Memory B cell (primary cell): ENCODE results near the gene TNS3.

Experiments used
- ATAC-seq: fragments of 150-1000 bp; cut with Tn5 transposase; 2 replicates; pipeline ENCODE4 v1.10.0; 2021; ENCODE audit warnings: low read depth, mild to moderate bottlenecking, moderate library complexity
- DNase-seq, 2 donors: peaks; one replicate each; pipeline ENCODE4 v3.0.0; 2022; ENCODE audit warnings: low spot score in 2 of 2
- H3K27ac Mint-ChIP-seq: one replicate; pipeline ENCODE4 v1.8.0; 2022; ENCODE audit warnings: mild to moderate bottlenecking, moderate library complexity, mixed read lengths
- H3K27me3 Mint-ChIP-seq: one replicate; pipeline ENCODE4 v1.8.0; 2022; ENCODE audit warnings: mixed read lengths
- H3K36me3 Mint-ChIP-seq: one replicate; pipeline ENCODE4 v1.8.0; 2022; ENCODE audit warnings: mild to moderate bottlenecking, mixed read lengths
- H3K4me1 Mint-ChIP-seq: one replicate; pipeline ENCODE4 v1.8.0; 2022; ENCODE audit warnings: mixed read lengths
- H3K4me3 Mint-ChIP-seq: one replicate; pipeline ENCODE4 v1.8.0; 2022; ENCODE audit warnings: mild to moderate bottlenecking, moderate library complexity, mixed read lengths
- H3K9me3 Mint-ChIP-seq: one replicate; pipeline ENCODE4 v1.8.0; 2022; ENCODE audit warnings: mixed read lengths

The TNS3 gene

DNA sequence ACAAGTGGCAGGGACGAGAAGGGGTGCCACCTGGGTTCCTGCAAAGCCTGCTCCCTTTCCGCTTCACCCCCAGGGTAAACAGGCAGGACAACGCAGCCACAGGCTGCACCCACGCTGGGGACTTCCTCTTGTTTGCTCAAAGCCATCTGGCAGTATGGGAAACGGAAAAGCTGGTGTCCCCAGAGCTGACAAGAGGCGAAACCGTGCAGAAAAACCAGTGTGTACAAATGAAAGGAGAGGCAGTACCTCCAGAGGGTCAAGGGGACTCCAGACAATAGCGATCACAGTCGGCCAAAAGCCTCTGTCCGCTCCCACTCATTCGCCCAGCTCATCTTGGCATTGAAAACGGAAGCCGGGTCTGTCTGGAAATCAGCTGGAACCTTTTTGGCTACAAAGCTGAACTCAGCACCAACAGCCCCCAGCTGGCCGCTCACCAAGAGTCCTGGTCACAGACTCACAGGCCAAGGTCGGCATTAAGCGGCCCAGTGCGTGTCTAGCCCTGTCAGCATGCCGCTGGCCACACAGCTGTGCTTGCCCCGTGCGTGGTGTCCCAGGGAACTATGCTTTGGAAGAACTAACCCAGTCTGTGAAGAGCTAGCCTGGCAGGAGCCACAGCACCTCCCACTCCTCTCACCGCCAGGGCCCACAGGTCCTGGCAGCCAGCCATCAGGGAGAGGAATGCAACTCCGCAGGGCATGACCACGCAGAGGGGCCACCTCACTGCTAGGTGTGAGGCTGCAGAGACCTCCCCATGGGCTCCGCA lies 10.4 kb downstream of the TNS3 start:
- H3K27me3 Mint-ChIP-seq, result no peaks in the 10 kb centered on the region
- ATAC-seq (peak; percentile 28), DNase-seq (no peak)
- no peaks in the 10 kb centered on the region for H3K9me3 Mint-ChIP-seq
- H3K27ac Mint-ChIP-seq, result peak overlapping the region; percentile 81
- H3K4me1 Mint-ChIP-seq, result peaks cover 52% of the 10 kb centered on the region
- H3K4me3 Mint-ChIP-seq, result peak overlapping the region; percentile 62
- H3K36me3 Mint-ChIP-seq, result peaks cover 10% of the 10 kb centered on the region

DNA sequence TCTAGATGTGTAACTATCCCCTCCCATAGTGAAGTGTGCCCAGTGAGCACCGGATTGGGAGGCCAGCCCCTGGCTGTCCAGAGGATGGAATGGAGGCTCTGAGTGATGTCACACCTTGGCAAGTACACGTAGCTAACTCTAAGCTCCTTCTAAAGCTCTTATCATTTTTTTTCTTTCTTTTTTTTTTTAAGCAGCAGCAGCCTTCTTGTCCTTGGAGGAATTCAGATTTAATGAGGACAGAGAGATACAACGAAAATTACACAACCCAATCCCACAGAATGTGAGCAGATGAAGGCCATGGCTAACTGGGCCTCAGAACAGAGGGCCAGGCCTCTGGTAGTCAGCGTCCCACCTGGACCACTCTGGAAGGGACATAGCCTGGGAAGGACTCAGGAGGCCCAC lies 11.3 kb downstream of the TNS3 start:
- Mint-ChIP-seq H3K4me1 (peaks cover 48% of the 10 kb centered on the region), H3K36me3 (peaks cover 8% of the 10 kb centered on the region), H3K27me3 (no peaks in the 10 kb centered on the region), H3K27ac (peak overlapping the region; percentile 81), H3K4me3 (no peak overlapping the region), H3K9me3 (no peaks in the 10 kb centered on the region)
- ATAC-seq, result no peak
- DNase-seq, result no peak

DNA sequence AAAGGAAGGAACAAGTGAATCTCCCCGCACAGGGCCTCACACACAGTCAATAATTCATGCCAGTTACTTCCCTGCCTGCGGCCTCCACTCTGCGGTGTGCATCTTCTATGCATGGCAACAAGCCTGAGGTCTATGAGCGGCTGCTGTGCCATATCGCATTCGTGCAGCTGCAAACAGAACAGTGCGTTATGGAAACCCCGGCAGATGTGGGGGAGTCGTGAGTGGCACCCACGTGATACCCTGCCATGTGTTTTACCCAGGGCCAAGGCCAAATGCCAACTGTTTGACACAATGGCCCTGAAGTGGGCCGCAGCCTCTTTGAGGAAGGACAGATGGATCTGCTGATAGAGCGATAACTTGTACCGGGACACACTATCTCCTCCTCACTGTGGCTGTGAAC lies 13.4 kb downstream of the TNS3 start:
- ATAC-seq, result peak; percentile 80
- peak overlapping the region; percentile 29 for H3K4me3 Mint-ChIP-seq
- no peak for DNase-seq
- peaks cover 11% of the 10 kb centered on the region for H3K36me3 Mint-ChIP-seq
- H3K4me1 Mint-ChIP-seq, result peaks cover 39% of the 10 kb centered on the region
- no peaks in the 10 kb centered on the region for H3K9me3 Mint-ChIP-seq
- no peaks in the 10 kb centered on the region for H3K27me3 Mint-ChIP-seq
- peak overlapping the region; percentile 60 for H3K27ac Mint-ChIP-seq

DNA sequence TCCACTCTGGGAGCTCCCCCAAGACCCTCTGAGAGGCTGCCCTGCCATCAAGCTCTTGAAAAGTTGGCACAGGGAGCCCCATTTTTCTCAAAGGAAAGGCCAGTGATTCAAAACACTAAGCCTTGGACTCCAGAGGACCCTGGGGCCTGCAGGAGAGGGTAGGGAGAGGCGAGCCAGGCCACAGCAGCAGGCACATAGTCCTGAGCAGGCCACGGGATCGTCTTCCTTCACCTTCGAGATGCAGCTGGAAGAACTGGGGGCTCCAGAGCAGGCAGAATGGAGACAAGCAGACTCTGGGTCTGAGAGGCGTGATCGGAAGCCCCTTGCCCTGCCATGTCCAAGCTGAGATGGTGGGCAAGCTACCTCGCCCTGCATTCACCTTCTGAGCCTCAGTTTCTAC lies 13.9 kb downstream of the TNS3 start:
- peak overlapping the region; percentile 60 for H3K27ac Mint-ChIP-seq
- peaks cover 7% of the 10 kb centered on the region for H3K36me3 Mint-ChIP-seq
- no peak overlapping the region for H3K4me3 Mint-ChIP-seq
- DNase-seq (no peak), ATAC-seq (no peak)
- H3K4me1 Mint-ChIP-seq, result peaks cover 36% of the 10 kb centered on the region
- no peaks in the 10 kb centered on the region for H3K27me3 Mint-ChIP-seq
- no peaks in the 10 kb centered on the region for H3K9me3 Mint-ChIP-seq

DNA sequence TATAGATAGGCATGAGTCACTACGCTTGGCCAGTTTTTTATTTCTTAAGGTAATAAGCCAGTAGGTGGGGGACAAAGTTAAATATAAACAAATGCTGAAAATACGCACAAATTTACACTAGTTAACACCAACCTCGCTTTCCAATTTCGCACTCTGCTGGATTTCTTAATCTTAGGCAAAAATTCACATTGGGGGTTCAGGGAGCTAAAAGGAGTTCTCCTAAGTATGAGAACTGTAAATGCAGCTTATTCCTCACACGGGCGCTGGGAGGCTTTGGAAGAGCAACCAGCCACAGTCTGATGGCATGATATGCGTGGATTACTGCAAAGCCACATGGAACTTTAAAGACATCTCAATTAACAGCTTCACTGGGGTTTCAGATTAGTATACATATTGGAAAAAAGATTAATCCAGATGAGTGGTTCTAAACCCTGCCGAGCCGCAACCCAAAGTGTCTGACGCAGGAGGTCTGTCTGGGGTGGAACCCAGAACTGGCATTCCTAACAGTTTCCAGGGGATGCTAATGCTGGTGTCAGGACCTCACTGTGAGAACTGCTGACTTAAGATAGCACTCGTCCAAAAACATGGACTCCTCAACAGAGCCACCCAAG lies 16.2 kb downstream of the TNS3 start:
- H3K4me1 Mint-ChIP-seq, result peaks cover 28% of the 10 kb centered on the region
- H3K27me3 Mint-ChIP-seq, result no peaks in the 10 kb centered on the region
- H3K4me3 Mint-ChIP-seq, result no peak overlapping the region
- no peak for DNase-seq
- H3K27ac Mint-ChIP-seq, result no peak overlapping the region
- ATAC-seq, result no peak
- H3K9me3 Mint-ChIP-seq, result no peaks in the 10 kb centered on the region
- peaks cover 7% of the 10 kb centered on the region for H3K36me3 Mint-ChIP-seq

DNA sequence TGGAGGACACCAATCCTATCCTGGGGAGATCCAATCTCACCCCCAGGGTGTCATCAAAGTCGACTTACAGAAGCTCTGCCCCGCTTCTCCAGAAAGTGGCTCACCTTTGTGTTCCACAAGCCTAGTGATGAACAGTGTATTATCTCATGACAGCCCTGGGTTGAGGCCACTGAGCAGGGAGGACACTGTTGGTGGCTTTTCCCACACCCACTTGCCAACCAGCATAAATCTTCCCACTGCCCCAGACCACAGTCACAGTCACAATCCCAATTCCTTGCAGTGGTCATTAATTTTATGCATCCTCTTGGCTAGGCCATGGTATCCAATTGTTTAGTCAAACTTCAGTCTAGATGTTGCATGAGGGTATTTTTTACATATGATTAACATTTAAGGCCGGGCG lies 18.4 kb downstream of the TNS3 start:
- ATAC-seq, result no peak
- Mint-ChIP-seq H3K27ac (no peak overlapping the region), H3K36me3 (peaks cover 9% of the 10 kb centered on the region), H3K27me3 (no peaks in the 10 kb centered on the region), H3K4me3 (no peak overlapping the region), H3K9me3 (no peaks in the 10 kb centered on the region), H3K4me1 (peaks cover 33% of the 10 kb centered on the region)
- no peak for DNase-seq

DNA sequence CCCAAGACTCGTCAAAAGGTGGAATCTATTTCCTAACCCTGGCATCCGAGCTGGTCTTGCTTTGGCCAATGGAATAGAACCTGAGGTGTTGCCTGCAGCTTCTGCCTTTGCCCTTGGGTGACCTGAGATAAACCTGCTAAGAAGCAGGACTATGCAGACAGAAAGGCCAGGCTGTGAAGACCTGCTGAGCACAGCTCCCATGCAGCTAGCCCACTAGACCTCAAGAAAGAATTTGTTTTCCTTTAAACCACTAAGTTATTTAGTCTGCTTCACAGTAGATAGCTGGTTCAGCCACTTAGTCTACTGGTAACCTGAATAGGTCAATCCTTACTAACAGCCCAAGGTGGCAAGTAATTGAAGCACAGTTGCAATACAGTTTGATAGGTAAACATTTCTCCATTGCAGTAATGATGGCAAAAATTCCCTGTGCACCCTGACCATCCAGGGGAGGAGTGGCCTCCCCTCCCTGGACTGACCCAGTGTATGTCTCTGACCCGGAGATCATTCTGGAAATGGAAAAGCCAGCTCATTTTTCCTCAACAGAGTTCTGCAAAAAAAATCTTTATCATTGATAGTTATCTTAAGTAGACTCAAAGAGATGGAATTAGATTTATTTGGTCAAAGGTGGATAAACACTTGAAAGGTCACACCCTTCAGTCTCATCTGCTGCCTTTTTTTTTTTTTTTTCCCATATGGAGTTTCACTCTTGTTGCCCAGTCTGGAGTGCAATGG lies 20.0 kb downstream of the TNS3 start:
- peaks cover 9% of the 10 kb centered on the region for H3K36me3 Mint-ChIP-seq
- no peaks in the 10 kb centered on the region for H3K9me3 Mint-ChIP-seq
- ATAC-seq, result no peak
- H3K4me3 Mint-ChIP-seq, result no peak overlapping the region
- no peak overlapping the region for H3K27ac Mint-ChIP-seq
- no peak for DNase-seq
- H3K4me1 Mint-ChIP-seq, result peaks cover 28% of the 10 kb centered on the region
- no peaks in the 10 kb centered on the region for H3K27me3 Mint-ChIP-seq

DNA sequence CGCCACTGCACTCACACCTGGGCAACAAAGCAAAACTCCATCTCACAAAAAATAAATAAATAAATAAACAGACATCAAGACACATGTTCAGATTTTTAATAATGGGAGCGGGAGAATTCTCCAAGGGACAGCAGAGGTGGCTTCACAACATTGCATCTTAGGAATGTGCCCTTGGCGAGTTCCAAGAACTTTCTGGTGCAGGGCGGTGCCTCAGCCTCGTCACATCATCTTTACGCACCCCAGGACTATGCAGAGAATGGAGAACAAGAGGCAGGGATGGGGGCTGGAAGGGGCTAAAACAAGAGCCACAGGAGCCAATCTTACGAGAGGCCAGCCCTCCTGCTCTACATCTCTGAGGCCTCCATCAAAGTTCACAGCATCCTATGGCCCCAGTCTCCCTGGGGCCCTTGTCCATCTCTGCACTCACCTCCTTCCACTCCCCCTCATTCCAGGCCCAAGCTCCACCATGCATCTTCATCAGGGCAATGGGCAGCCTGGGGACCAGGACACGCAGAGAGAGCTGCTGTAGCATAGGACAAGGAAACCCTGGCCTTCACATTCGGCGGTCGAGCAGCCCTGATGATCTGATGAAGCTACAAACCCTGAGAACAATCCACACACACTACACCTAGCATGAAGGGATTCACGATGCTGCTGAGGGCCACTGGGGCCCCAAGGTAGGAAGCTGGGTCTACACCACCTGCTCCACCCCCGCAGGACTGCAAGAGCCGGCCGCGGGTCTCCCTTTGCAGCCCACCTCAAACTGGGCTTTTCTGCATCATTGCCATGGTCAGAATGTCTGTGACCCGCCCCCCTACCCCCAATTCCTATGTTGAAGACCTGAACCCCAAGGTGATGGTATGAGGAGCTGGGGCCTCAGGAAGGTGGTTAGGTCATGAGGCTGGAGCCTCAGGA lies 22.3 kb downstream of the TNS3 start:
- H3K27me3 Mint-ChIP-seq, result no peaks in the 10 kb centered on the region
- no peak overlapping the region for H3K4me3 Mint-ChIP-seq
- no peak overlapping the region for H3K27ac Mint-ChIP-seq
- ATAC-seq (no peak), DNase-seq (no peak)
- peaks cover 7% of the 10 kb centered on the region for H3K36me3 Mint-ChIP-seq
- peaks cover 23% of the 10 kb centered on the region for H3K4me1 Mint-ChIP-seq
- no peaks in the 10 kb centered on the region for H3K9me3 Mint-ChIP-seq

DNA sequence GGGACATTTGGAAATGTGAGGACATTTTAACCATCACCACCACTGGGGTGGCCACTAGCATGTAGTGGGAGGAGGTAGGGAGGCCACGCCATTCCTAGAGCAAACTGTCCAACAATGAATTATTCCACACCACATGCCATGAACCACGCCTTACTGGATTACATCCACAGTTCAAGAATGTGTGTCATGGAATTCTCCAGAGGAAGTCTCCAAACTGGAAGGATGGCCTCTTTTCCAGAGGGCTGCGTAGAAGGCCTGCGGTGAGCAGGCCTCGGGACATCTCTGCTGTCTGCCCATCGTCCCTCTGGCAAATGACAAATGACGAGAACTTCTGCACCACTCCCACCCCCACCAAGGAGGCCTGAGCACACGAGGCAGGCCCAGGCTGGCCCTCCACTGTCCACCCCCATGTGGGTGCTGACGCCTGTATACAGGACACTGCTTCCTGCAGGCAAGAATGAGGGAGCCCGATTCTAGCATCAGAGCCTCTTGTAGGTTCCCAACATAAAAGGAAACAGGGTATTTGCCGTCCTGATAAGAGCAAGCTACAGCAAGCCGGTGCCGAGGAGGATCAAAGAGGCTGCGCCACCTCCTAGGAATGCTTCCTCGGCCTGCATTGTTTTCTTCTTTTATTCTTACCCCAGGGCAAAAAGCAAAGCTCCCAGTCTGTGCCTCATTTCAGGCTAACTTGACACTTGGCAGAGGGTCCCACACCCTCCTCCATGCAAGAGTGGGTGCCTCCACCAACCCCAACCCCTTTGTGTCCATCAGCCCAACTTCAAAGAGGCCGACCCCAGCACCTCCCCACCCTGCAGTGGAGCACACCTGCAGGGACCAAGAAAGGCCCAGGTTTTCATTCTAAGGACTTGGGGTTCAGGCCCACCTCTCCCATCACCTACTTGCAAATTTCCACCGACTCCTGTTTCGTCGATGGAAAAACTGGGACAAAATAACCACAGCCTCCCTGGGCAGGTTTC lies 23.9 kb downstream of the TNS3 start:
- Mint-ChIP-seq H3K4me3 (no peak overlapping the region), H3K36me3 (peaks cover 13% of the 10 kb centered on the region), H3K27me3 (no peaks in the 10 kb centered on the region), H3K9me3 (no peaks in the 10 kb centered on the region), H3K27ac (no peak overlapping the region), H3K4me1 (peaks cover 28% of the 10 kb centered on the region)
- ATAC-seq, result no peak
- no peak for DNase-seq

DNA sequence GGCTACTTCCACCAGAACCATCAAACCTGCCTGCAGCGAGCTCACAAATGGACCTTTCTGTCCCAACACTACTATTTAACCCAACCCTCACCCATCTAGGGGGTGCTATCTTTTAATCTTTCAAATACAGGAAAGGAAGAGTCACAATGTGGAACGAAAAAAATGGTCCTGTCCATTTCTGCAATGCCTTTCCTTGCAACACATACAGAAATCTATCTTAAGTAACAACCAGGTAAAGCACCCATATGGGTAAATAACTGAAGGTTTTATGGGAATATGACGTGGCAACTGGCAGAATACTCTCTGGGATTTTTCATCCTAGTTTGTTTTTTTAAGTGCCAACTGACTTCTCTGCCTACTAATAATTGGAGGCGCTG lies 24.6 kb downstream of the TNS3 start:
- Mint-ChIP-seq H3K36me3 (peaks cover 16% of the 10 kb centered on the region), H3K27me3 (no peaks in the 10 kb centered on the region), H3K27ac (no peak overlapping the region), H3K4me3 (no peak overlapping the region), H3K9me3 (no peaks in the 10 kb centered on the region), H3K4me1 (peaks cover 34% of the 10 kb centered on the region)
- ATAC-seq (no peak), DNase-seq (no peak)

DNA sequence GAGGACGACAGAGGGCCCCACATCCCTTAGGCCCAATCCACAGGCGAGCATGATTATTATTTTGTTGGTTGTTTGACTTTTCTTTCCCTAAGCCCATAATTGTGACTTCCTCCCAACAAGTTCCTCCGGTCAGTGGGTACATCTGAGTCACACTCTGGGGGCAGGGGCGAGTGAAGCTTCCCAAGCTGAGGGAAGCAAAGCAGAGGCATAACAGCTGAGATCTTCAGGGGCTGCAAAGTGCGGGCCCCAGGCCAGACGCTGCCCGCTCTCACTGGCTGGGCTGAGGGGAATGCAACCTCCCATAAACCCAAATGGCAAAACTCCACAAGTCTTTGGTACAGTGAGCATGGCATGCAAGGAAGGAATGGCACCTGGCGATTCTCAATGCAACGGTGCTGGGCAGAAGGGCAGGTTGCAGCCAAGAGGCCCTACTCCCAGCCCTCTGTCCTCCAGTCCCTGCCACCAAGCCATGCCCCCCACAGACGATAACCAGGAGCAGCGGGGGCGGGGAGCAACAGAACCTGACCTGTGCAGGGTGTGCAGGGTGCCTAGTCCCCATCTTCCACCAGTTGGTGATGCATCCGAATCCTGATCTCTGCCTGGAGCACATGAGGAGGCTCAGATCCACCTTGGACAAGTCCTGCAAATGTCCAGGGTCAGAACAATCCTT lies 25.3 kb downstream of the TNS3 start:
- no peaks in the 10 kb centered on the region for H3K9me3 Mint-ChIP-seq
- H3K4me1 Mint-ChIP-seq, result peaks cover 36% of the 10 kb centered on the region
- peaks cover 16% of the 10 kb centered on the region for H3K36me3 Mint-ChIP-seq
- ATAC-seq (no peak), DNase-seq (no peak)
- no peak overlapping the region for H3K27ac Mint-ChIP-seq
- no peak overlapping the region for H3K4me3 Mint-ChIP-seq
- H3K27me3 Mint-ChIP-seq, result no peaks in the 10 kb centered on the region

DNA sequence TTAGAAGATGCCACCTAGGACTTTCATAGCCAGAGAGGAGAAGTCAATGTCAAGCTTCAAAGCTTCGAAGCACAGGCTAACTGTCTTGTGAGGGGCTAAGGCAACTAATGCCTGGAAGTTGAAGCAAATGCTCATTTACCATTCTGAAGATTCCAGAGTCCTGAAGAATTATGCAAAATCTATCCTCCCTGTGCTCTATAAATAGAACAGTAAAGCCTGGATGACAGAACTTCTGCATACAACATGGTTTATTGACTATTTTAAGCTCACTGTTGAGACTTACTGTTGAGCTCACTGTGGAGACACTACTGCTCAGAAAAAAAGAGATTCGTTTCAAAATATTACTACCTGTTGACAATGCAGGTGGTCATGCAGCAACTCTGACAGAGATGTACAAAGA lies 28.6 kb downstream of the TNS3 start:
- Mint-ChIP-seq H3K4me1 (peaks cover 41% of the 10 kb centered on the region), H3K27ac (peak overlapping the region; percentile 75), H3K4me3 (no peak overlapping the region), H3K27me3 (no peaks in the 10 kb centered on the region), H3K36me3 (peaks cover 24% of the 10 kb centered on the region), H3K9me3 (no peaks in the 10 kb centered on the region)
- no peak for ATAC-seq
- no peak for DNase-seq
